Progenitor cell of endocrine pancreas (in vitro differentiated cells): ENCODE measurements around the gene SCLT1. TPM values are rescaled to one million over a fixed set of nuclear protein-coding genes. Genes with fewer than 3 reads are reported as not detected.

Experiments used
- DNase-seq: peaks from one replicate; pipeline ENCODE4 v3.0.0; 2021; ENCODE audit warnings: low spot score; ENCODE audit not compliant: unreplicated experiment
- H3K27ac Mint-ChIP-seq: 2 replicates; pipeline ENCODE4 v1.8.0; 2021; ENCODE audit warnings: mild to moderate bottlenecking, moderate library complexity, mixed read lengths
- H3K27me3 Mint-ChIP-seq: 2 replicates; pipeline ENCODE4 v1.8.0; 2021; ENCODE audit warnings: mixed read lengths
- H3K36me3 Mint-ChIP-seq: 2 replicates; pipeline ENCODE4 v1.8.0; 2022; ENCODE audit warnings: mixed read lengths; ENCODE audit not compliant: insufficient read depth
- H3K4me1 Mint-ChIP-seq: 2 replicates; pipeline ENCODE4 v1.8.0; 2021; ENCODE audit warnings: low read depth, mixed read lengths
- H3K4me3 Mint-ChIP-seq: 2 replicates; pipeline ENCODE4 v1.8.0; 2021; ENCODE audit warnings: low read depth, mild to moderate bottlenecking, moderate library complexity, mixed read lengths
- H3K9me3 Mint-ChIP-seq: 2 replicates; pipeline ENCODE4 v1.8.0; 2021; ENCODE audit warnings: low read depth, mixed read lengths
- total RNA-seq: library from RNA; stranded (reverse); gene quantifications from 2 replicates; pipeline ENCODE4 v1.2.1, GENCODE V29; 2021
- TF ChIP-seq, protein P1 (sequence below): fragments of 200-600 bp; sonication (generic); IDR thresholded peaks from one replicate; pipeline ENCODE4 v1.5.0; 2021; ENCODE audit warnings: antibody characterized with exemption, mild to moderate bottlenecking; ENCODE audit not compliant: unreplicated experiment

SCLT1 gene
- total RNA-seq, 1 donor from 2014 or later, result 16.1 TPM

DNA sequence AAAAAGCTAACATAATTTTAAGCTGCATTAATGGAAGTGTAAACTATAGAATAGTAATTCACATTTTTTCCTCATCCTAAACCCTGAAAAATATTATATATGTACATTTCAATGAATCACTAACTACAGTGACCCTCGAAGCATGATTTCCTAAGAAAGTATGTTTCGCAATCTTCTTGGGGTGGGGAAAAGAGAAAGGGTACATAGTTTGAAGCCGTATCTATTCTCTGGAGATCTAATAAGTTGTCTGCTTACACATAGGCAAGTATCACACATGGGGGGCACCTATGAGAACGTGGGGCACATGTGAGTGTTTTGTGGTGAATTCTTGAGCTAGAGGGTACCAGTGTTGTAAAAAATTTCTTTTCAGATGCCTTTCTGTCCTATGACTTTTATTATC is 212.7 kb downstream of the SCLT1 start:
- H3K4me3 Mint-ChIP-seq, result no peak overlapping the region
- no peaks in the 10 kb centered on the region for H3K4me1 Mint-ChIP-seq
- H3K9me3 Mint-ChIP-seq, result no peaks in the 10 kb centered on the region
- DNase-seq, result no peak
- no peak overlapping the region for H3K27ac Mint-ChIP-seq
- H3K36me3 Mint-ChIP-seq, result no peaks in the 10 kb centered on the region
- H3K27me3 Mint-ChIP-seq, result no peaks in the 10 kb centered on the region
- TF ChIP-seq, protein P1, sequence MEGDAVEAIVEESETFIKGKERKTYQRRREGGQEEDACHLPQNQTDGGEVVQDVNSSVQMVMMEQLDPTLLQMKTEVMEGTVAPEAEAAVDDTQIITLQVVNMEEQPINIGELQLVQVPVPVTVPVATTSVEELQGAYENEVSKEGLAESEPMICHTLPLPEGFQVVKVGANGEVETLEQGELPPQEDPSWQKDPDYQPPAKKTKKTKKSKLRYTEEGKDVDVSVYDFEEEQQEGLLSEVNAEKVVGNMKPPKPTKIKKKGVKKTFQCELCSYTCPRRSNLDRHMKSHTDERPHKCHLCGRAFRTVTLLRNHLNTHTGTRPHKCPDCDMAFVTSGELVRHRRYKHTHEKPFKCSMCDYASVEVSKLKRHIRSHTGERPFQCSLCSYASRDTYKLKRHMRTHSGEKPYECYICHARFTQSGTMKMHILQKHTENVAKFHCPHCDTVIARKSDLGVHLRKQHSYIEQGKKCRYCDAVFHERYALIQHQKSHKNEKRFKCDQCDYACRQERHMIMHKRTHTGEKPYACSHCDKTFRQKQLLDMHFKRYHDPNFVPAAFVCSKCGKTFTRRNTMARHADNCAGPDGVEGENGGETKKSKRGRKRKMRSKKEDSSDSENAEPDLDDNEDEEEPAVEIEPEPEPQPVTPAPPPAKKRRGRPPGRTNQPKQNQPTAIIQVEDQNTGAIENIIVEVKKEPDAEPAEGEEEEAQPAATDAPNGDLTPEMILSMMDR, result no peak

DNA sequence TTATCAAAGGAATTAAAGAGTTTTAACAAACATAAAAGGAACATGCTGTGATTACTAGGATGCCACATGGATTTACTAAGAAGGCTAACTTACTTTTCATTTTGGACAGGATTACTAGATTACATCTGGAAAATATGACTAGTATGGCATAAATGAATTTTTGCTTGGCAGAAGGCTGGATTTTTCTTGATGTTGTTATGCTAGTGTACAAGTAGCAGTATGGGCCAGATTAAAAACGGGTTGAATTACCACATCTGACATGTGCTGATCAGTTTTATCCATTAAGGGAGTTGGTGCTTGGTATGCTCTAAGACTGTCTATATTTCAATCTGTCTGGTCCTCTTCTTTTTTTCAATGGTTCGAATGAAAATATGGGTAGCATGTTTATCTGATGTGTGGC is 213.4 kb downstream of the SCLT1 start:
- Mint-ChIP-seq H3K36me3 (peaks cover 2% of the 10 kb centered on the region), H3K4me1 (no peaks in the 10 kb centered on the region), H3K4me3 (no peak overlapping the region), H3K27me3 (no peaks in the 10 kb centered on the region), H3K27ac (no peak overlapping the region), H3K9me3 (no peaks in the 10 kb centered on the region)
- no peak for DNase-seq
- TF ChIP-seq, protein P1, result no peak

DNA sequence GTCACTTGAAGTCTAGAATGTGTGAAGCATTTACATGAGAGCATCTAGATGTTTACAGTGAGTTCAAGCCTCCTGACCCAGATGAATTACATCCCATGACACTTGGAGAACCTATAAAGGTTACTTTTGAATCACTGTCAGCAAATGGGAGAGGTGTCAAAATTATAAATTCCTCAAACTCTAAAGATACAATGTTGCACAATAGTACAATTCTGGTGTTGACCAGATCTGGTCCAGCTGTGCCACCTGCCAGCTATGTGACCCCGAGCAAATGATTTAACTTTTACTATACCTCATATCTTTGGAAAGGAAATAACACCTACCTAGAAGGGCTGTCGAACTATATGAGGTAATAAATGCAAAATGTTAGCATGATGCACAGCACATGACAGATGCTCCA is 214.1 kb downstream of the SCLT1 start:
- no peak for DNase-seq
- H3K4me3 Mint-ChIP-seq, result no peak overlapping the region
- TF ChIP-seq, protein P1, result no peak
- H3K27me3 Mint-ChIP-seq, result no peaks in the 10 kb centered on the region
- H3K36me3 Mint-ChIP-seq, result peaks cover 2% of the 10 kb centered on the region
- no peak overlapping the region for H3K27ac Mint-ChIP-seq
- H3K9me3 Mint-ChIP-seq, result no peaks in the 10 kb centered on the region
- no peaks in the 10 kb centered on the region for H3K4me1 Mint-ChIP-seq

DNA sequence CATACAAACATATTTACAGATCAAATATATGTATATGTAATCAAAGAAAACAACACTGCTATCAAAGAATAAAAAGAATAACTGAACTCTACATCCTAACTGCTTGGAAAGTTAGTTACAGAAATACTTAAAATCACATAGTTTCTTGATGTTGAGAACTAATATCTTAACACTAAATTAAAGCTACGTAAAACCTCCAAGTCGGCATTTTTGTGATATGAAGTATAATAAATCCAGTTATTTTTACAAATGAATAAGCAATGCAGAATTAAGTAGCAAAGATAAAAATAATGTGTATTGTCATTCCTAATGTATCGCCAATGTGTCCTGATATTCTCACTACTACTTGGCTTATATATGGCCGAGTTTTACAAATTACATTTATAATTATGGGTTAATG is 215.4 kb downstream of the SCLT1 start:
- no peak for DNase-seq

DNA sequence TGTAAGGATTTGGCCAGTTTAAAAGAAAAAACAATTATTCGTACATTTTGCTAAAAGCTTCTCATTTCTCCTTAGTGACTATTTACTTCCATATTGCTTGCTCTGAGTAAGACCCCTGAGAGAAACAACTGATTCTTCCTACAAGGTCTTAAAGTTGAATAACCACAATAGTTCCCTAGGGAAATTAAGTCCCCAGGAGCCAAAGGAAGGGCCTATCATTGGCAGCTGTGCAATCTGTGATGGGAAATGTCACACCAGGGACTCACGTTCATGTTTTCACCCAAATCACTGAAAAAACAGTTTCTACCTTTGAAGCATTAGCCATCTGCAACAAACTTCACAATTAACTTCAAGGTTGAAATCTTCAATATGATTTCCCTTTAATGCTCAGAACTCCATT is 217.1 kb downstream of the SCLT1 start:
- Mint-ChIP-seq H3K36me3 (peaks cover 14% of the 10 kb centered on the region), H3K27ac (no peak overlapping the region), H3K27me3 (no peaks in the 10 kb centered on the region), H3K4me3 (no peak overlapping the region), H3K9me3 (no peaks in the 10 kb centered on the region), H3K4me1 (no peaks in the 10 kb centered on the region)
- TF ChIP-seq, protein P1, result no peak
- DNase-seq, result no peak

More for the DNA sequence above, 215.4 kb downstream of the SCLT1 start:
- H3K36me3 Mint-ChIP-seq, result peaks cover 2% of the 10 kb centered on the region
- no peak overlapping the region for H3K27ac Mint-ChIP-seq
- H3K9me3 Mint-ChIP-seq, result no peaks in the 10 kb centered on the region
- TF ChIP-seq, protein P1, result no peak
- H3K4me1 Mint-ChIP-seq, result no peaks in the 10 kb centered on the region
- no peak overlapping the region for H3K4me3 Mint-ChIP-seq
- no peaks in the 10 kb centered on the region for H3K27me3 Mint-ChIP-seq
